HUES48 (cell line): Measurements from ENCODE around the gene ST8SIA5.

ENCODE experiments used
- H3K27ac ChIP-seq: one replicate; pipeline ENCODE4 v1.7.0; 2013; ENCODE audit warnings: low read depth, low read length, inconsistent platforms
- H3K27me3 ChIP-seq: 2 replicates; pipeline ENCODE4 v1.6.1; 2013; ENCODE audit warnings: mild to moderate bottlenecking, low read length; ENCODE audit not compliant: control insufficient read depth, insufficient read depth
- H3K36me3 ChIP-seq: 2 replicates; pipeline ENCODE4 v1.6.1; 2013; ENCODE audit warnings: low read length; ENCODE audit not compliant: control insufficient read depth, insufficient read depth
- H3K4me1 ChIP-seq: 2 replicates; pipeline ENCODE4 v1.6.1; 2013; ENCODE audit warnings: mild to moderate bottlenecking, low read length; ENCODE audit not compliant: control insufficient read depth, insufficient read depth
- H3K4me3 ChIP-seq: 2 replicates; pipeline ENCODE4 v1.5.1; 2013; ENCODE audit warnings: mild to moderate bottlenecking, low read depth, low read length
- H3K9ac ChIP-seq: 2 replicates; pipeline ENCODE4 v1.6.1; 2013; ENCODE audit warnings: mild to moderate bottlenecking, low read depth, low read length, moderate library complexity
- H3K9me3 ChIP-seq: 2 replicates; pipeline ENCODE4 v1.6.1; 2013; ENCODE audit warnings: low read length; ENCODE audit not compliant: control insufficient read depth, insufficient read depth

ST8SIA5 gene

GRCh38 chr18:46738491-46738890 is 18.4 kb downstream of the ST8SIA5 start:
- H3K4me3 ChIP-seq = no peak overlapping the region
- no peaks in the 10 kb centered on the region for H3K27me3 ChIP-seq
- no peaks in the 10 kb centered on the region for H3K4me1 ChIP-seq
- H3K27ac ChIP-seq = no peak overlapping the region
- no peaks in the 10 kb centered on the region for H3K9me3 ChIP-seq
- H3K9ac ChIP-seq = no peak overlapping the region
- H3K36me3 ChIP-seq = no peaks in the 10 kb centered on the region

- Histone ChIP-seq H3K27ac (no peak overlapping the region), H3K4me3 (no peak overlapping the region), H3K27me3 (no peaks in the 10 kb centered on the region), H3K4me1 (no peaks in the 10 kb centered on the region), H3K36me3 (no peaks in the 10 kb centered on the region), H3K9ac (no peak overlapping the region), H3K9me3 (no peaks in the 10 kb centered on the region)
Observed at GRCh38 chr18:46736736-46737135, 20.1 kb downstream of the ST8SIA5 start.

GRCh38 chr18:46736135-46736534 is 20.7 kb downstream of the ST8SIA5 start:
- no peaks in the 10 kb centered on the region for H3K36me3 ChIP-seq
- no peaks in the 10 kb centered on the region for H3K4me1 ChIP-seq
- no peaks in the 10 kb centered on the region for H3K27me3 ChIP-seq
- no peak overlapping the region for H3K9ac ChIP-seq
- H3K4me3 ChIP-seq = no peak overlapping the region
- H3K9me3 ChIP-seq = no peaks in the 10 kb centered on the region
- no peak overlapping the region for H3K27ac ChIP-seq

- H3K4me3 ChIP-seq = no peak overlapping the region
- H3K4me1 ChIP-seq = no peaks in the 10 kb centered on the region
- H3K36me3 ChIP-seq = no peaks in the 10 kb centered on the region
- peaks cover 3% of the 10 kb centered on the region; the same call in 1 of the 2 replicates for H3K9me3 ChIP-seq
- no peak overlapping the region for H3K9ac ChIP-seq
- no peak overlapping the region for H3K27ac ChIP-seq
- H3K27me3 ChIP-seq = no peaks in the 10 kb centered on the region
Observed at GRCh38 chr18:46734981-46735380, 21.9 kb downstream of the ST8SIA5 start.

- H3K27ac ChIP-seq = no peak overlapping the region
Observed at GRCh38 chr18:46733872-46734271, 23.0 kb downstream of the ST8SIA5 start.

GRCh38 chr18:46732801-46733200 is 24.1 kb downstream of the ST8SIA5 start:
- no peaks in the 10 kb centered on the region for H3K36me3 ChIP-seq
- H3K27ac ChIP-seq = no peak overlapping the region
- peaks cover 5% of the 10 kb centered on the region; the same call in 1 of the 2 replicates for H3K9me3 ChIP-seq
- no peak overlapping the region for H3K4me3 ChIP-seq
- no peaks in the 10 kb centered on the region for H3K4me1 ChIP-seq
- no peaks in the 10 kb centered on the region for H3K27me3 ChIP-seq
- no peak overlapping the region for H3K9ac ChIP-seq

More at GRCh38 chr18:46733872-46734271, 23.0 kb downstream of the ST8SIA5 start:
- no peak overlapping the region for H3K9ac ChIP-seq
- H3K36me3 ChIP-seq = no peaks in the 10 kb centered on the region
- no peak overlapping the region for H3K4me3 ChIP-seq
- H3K9me3 ChIP-seq = peaks cover 5% of the 10 kb centered on the region; the same call in 1 of the 2 replicates
- no peaks in the 10 kb centered on the region for H3K4me1 ChIP-seq
- H3K27me3 ChIP-seq = no peaks in the 10 kb centered on the region

GRCh38 chr18:46732201-46732600 is 24.7 kb downstream of the ST8SIA5 start:
- H3K27me3 ChIP-seq = no peaks in the 10 kb centered on the region
- H3K4me3 ChIP-seq = no peak overlapping the region
- no peak overlapping the region for H3K27ac ChIP-seq
- H3K9me3 ChIP-seq = peaks cover 5% of the 10 kb centered on the region; the same call in 1 of the 2 replicates
- no peaks in the 10 kb centered on the region for H3K36me3 ChIP-seq
- no peaks in the 10 kb centered on the region for H3K4me1 ChIP-seq
- H3K9ac ChIP-seq = no peak overlapping the region

- Histone ChIP-seq H3K9me3 (peaks cover 5% of the 10 kb centered on the region; the same call in 1 of the 2 replicates), H3K27me3 (no peaks in the 10 kb centered on the region), H3K9ac (no peak overlapping the region), H3K4me1 (no peaks in the 10 kb centered on the region), H3K4me3 (no peak overlapping the region), H3K27ac (no peak overlapping the region), H3K36me3 (no peaks in the 10 kb centered on the region)
Observed at GRCh38 chr18:46731316-46731715, 25.5 kb downstream of the ST8SIA5 start.

- H3K27me3 ChIP-seq = no peaks in the 10 kb centered on the region
- no peak overlapping the region for H3K27ac ChIP-seq
- H3K9me3 ChIP-seq = peaks cover 5% of the 10 kb centered on the region; the same call in 1 of the 2 replicates
- no peak overlapping the region for H3K4me3 ChIP-seq
- H3K9ac ChIP-seq = no peak overlapping the region
- no peaks in the 10 kb centered on the region for H3K4me1 ChIP-seq
- H3K36me3 ChIP-seq = no peaks in the 10 kb centered on the region
Observed at GRCh38 chr18:46728219-46728930, 28.5 kb downstream of the ST8SIA5 start.

- H3K9me3 ChIP-seq = peaks cover 5% of the 10 kb centered on the region; the same call in 1 of the 2 replicates
- no peaks in the 10 kb centered on the region for H3K36me3 ChIP-seq
- no peak overlapping the region for H3K27ac ChIP-seq
- no peaks in the 10 kb centered on the region for H3K4me1 ChIP-seq
- H3K4me3 ChIP-seq = no peak overlapping the region
- H3K9ac ChIP-seq = no peak overlapping the region
- no peaks in the 10 kb centered on the region for H3K27me3 ChIP-seq
Observed at GRCh38 chr18:46727177-46727576, 29.7 kb downstream of the ST8SIA5 start.

GRCh38 chr18:46725310-46725709 is 31.5 kb downstream of the ST8SIA5 start:
- Histone ChIP-seq H3K36me3 (no peaks in the 10 kb centered on the region), H3K4me3 (no peak overlapping the region), H3K4me1 (no peaks in the 10 kb centered on the region), H3K9ac (no peak overlapping the region), H3K9me3 (peaks cover 3% of the 10 kb centered on the region; the same call in 1 of the 2 replicates), H3K27ac (no peak overlapping the region), H3K27me3 (no peaks in the 10 kb centered on the region)
